SK-N-SH treated with all-trans-retinoic acid at 6 μM for 48 hours (cell line): Measurements from ENCODE around the gene ARFGEF3.

Experiments
- ARNTL ChIP-seq: fragments of 450-650 bp; formaldehyde crosslinking; IDR thresholded peaks from 2 replicates; pipeline ENCODE4 v1.5.0; 2020; ENCODE audit warnings: low read depth, mild to moderate bottlenecking, moderate library complexity, borderline replicate concordance
- CSDC2 ChIP-seq: fragments of 250-450 bp; sonication (Bioruptor Pico); IDR thresholded peaks from 2 replicates; pipeline ENCODE4 v1.5.0; 2020; ENCODE audit warnings: mild to moderate bottlenecking, moderate library complexity
- ESRRG ChIP-seq: fragments of 250-450 bp; sonication (Bioruptor Pico); IDR thresholded peaks from 2 replicates; pipeline ENCODE4 v1.6.1; 2021; ENCODE audit warnings: mild to moderate bottlenecking
- GLIS3 ChIP-seq: fragments of 250-450 bp; sonication (Bioruptor Pico); IDR thresholded peaks from 2 replicates; pipeline ENCODE4 v1.5.0; 2020; ENCODE audit warnings: mild to moderate bottlenecking, moderate library complexity
- ISL1 ChIP-seq: fragments of 250-450 bp; sonication (Bioruptor Pico); IDR thresholded peaks from 2 replicates; pipeline ENCODE4 v2.1.2; 2022; ENCODE audit warnings: mild to moderate bottlenecking, moderate library complexity
- ZNF70 ChIP-seq: fragments of 450-650 bp; formaldehyde crosslinking; IDR thresholded peaks from 2 replicates; pipeline ENCODE4 v1.5.0; 2020; ENCODE audit warnings: mild to moderate bottlenecking, moderate library complexity
- ZNF8 ChIP-seq: fragments of 450-650 bp; formaldehyde crosslinking; IDR thresholded peaks from 2 replicates; pipeline ENCODE4 v1.5.0; 2020; ENCODE audit warnings: mild to moderate bottlenecking, moderate library complexity
- TF ChIP-seq, protein P1 (sequence below): fragments of 250-450 bp; sonication (Bioruptor Pico); IDR thresholded peaks from 2 replicates; pipeline ENCODE4 v1.5.1; 2021; ENCODE audit warnings: mild to moderate bottlenecking, moderate library complexity
- TF ChIP-seq, protein P2 (sequence below): fragments of 250-450 bp; sonication (Bioruptor Pico); IDR thresholded peaks from 2 replicates; pipeline ENCODE4 v1.5.0; 2020; ENCODE audit warnings: mild to moderate bottlenecking, moderate library complexity
- TF ChIP-seq, protein P3 (sequence below): fragments of 250-450 bp; sonication (Bioruptor Pico); IDR thresholded peaks from 2 replicates; pipeline ENCODE4 v1.8.0; 2020; ENCODE audit warnings: mild to moderate bottlenecking, moderate library complexity, borderline replicate concordance

DNA sequence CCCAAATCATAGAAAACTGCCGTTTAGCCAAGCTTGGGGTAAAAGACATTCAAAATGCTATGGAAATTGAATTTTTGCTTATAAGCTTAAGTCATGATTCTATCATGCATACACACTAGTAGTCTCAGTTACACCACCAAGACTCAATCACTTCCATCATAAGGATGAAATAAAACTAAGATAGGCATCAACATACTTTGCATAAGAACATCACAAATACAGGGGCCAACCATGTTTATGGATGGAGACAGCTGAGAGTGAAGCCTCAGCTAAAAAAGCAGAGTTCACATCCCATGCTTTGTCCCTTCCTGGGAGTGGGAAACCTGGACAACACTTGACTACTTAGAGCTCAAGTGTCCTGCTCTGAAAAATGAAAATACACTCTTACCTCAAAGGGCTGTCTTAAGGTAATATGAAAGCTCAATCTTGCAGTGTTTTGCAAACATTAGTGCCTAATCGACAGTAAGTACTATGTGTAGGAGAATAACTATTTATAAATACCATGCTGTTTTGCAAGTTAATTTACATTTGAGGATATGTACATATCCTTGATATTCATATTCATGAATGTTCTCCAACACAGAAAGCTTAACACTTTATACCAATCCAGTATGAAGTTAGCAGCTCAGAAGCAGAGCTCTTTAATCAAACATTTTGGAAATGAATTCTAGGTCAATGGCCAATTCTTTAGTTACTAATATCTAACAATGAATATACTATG is 184.0 kb downstream of the ARFGEF3 start:
- TF ChIP-seq GLIS3 (no peak), ESRRG (CRISPR knock-in tag) (no peak), ZNF70 (CRISPR knock-in tag) (no peak), CSDC2 (no peak), ARNTL (CRISPR knock-in tag) (no peak), ISL1 (CRISPR knock-in tag) (no peak), ZNF8 (no peak)
- TF ChIP-seq, protein P1, sequence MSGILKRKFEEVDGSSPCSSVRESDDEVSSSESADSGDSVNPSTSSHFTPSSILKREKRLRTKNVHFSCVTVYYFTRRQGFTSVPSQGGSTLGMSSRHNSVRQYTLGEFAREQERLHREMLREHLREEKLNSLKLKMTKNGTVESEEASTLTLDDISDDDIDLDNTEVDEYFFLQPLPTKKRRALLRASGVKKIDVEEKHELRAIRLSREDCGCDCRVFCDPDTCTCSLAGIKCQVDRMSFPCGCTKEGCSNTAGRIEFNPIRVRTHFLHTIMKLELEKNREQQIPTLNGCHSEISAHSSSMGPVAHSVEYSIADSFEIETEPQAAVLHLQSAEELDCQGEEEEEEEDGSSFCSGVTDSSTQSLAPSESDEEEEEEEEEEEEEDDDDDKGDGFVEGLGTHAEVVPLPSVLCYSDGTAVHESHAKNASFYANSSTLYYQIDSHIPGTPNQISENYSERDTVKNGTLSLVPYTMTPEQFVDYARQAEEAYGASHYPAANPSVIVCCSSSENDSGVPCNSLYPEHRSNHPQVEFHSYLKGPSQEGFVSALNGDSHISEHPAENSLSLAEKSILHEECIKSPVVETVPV (CRISPR knock-in tag), result no peak
- TF ChIP-seq, protein P2, sequence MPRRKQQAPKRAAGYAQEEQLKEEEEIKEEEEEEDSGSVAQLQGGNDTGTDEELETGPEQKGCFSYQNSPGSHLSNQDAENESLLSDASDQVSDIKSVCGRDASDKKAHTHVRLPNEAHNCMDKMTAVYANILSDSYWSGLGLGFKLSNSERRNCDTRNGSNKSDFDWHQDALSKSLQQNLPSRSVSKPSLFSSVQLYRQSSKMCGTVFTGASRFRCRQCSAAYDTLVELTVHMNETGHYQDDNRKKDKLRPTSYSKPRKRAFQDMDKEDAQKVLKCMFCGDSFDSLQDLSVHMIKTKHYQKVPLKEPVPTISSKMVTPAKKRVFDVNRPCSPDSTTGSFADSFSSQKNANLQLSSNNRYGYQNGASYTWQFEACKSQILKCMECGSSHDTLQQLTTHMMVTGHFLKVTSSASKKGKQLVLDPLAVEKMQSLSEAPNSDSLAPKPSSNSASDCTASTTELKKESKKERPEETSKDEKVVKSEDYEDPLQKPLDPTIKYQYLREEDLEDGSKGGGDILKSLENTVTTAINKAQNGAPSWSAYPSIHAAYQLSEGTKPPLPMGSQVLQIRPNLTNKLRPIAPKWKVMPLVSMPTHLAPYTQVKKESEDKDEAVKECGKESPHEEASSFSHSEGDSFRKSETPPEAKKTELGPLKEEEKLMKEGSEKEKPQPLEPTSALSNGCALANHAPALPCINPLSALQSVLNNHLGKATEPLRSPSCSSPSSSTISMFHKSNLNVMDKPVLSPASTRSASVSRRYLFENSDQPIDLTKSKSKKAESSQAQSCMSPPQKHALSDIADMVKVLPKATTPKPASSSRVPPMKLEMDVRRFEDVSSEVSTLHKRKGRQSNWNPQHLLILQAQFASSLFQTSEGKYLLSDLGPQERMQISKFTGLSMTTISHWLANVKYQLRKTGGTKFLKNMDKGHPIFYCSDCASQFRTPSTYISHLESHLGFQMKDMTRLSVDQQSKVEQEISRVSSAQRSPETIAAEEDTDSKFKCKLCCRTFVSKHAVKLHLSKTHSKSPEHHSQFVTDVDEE, result no peak
- TF ChIP-seq, protein P3, sequence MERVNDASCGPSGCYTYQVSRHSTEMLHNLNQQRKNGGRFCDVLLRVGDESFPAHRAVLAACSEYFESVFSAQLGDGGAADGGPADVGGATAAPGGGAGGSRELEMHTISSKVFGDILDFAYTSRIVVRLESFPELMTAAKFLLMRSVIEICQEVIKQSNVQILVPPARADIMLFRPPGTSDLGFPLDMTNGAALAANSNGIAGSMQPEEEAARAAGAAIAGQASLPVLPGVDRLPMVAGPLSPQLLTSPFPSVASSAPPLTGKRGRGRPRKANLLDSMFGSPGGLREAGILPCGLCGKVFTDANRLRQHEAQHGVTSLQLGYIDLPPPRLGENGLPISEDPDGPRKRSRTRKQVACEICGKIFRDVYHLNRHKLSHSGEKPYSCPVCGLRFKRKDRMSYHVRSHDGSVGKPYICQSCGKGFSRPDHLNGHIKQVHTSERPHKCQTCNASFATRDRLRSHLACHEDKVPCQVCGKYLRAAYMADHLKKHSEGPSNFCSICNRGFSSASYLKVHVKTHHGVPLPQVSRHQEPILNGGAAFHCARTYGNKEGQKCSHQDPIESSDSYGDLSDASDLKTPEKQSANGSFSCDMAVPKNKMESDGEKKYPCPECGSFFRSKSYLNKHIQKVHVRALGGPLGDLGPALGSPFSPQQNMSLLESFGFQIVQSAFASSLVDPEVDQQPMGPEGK (CRISPR knock-in tag), result no peak
